Nephron (organoid): Measurements from ENCODE around the gene ROMO1.
"Not testable (repeated sequence)": the region's sequence is repeated elsewhere in the genome, so short reads cannot be mapped to it uniquely, and the experiment has no call there.

Experiments used
- H3K27ac Mint-ChIP-seq, 3 experiments: 2 replicates each; pipeline ENCODE4 v1.8.0; 2020; ENCODE audit warnings: mixed read lengths in 3 of 3, mild to moderate bottlenecking in 2 of 3, moderate library complexity in 1 of 3
- H3K27me3 Mint-ChIP-seq: 2 replicates; pipeline ENCODE4 v1.8.0; 2021; ENCODE audit warnings: low read depth, mild to moderate bottlenecking, moderate library complexity, mixed read lengths
- H3K36me3 Mint-ChIP-seq: 2 replicates; pipeline ENCODE4 v1.8.0; 2020; ENCODE audit warnings: low read depth, mixed read lengths
- H3K4me1 Mint-ChIP-seq: 2 replicates; pipeline ENCODE4 v1.8.0; 2020; ENCODE audit warnings: mixed read lengths
- H3K4me3 Mint-ChIP-seq, 3 experiments: 2 replicates each; pipeline ENCODE4 v1.8.0; 2020; ENCODE audit warnings: mild to moderate bottlenecking in 3 of 3, mixed read lengths in 3 of 3, moderate library complexity in 2 of 3
- H3K9me3 Mint-ChIP-seq: 2 replicates; pipeline ENCODE4 v1.8.0; 2020; ENCODE audit warnings: mixed read lengths
- TF ChIP-seq, protein P1 (sequence below), 3 experiments: fragments of 200-600 bp; sonication (generic); IDR thresholded peaks; one replicate each; pipeline ENCODE4 v1.5.0; 2021; ENCODE audit warnings: antibody characterized with exemption in 3 of 3; ENCODE audit not compliant: unreplicated experiment in 3 of 3

Gene ROMO1

DNA sequence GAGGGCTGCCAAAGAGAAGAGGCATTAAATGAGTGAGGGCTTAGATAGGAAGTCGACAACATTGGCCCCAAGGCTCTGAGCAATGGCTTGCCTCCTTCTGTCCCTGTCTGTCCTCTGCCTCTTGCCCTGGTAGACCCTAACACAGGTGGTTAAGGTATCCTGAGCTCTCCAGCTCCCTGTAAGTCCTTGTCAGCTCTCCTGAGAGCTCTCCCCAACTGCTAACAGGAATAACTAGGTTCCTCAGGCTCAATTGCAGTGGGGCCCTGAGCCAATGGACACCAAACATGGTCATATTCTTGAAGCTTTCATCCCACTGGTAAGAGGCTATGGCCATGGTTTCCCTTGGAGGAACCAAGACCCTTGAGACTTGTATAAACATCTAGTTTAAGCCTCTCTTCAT is 29.5 kb upstream of the ROMO1 start:
- Mint-ChIP-seq H3K4me3 (no peak overlapping the region), H3K9me3 (no peaks in the 10 kb centered on the region), H3K27ac (no peak overlapping the region), H3K4me1 (peaks cover 4% of the 10 kb centered on the region), H3K36me3 (peaks cover 42% of the 10 kb centered on the region), H3K27me3 (no peaks in the 10 kb centered on the region)
- TF ChIP-seq, protein P1, sequence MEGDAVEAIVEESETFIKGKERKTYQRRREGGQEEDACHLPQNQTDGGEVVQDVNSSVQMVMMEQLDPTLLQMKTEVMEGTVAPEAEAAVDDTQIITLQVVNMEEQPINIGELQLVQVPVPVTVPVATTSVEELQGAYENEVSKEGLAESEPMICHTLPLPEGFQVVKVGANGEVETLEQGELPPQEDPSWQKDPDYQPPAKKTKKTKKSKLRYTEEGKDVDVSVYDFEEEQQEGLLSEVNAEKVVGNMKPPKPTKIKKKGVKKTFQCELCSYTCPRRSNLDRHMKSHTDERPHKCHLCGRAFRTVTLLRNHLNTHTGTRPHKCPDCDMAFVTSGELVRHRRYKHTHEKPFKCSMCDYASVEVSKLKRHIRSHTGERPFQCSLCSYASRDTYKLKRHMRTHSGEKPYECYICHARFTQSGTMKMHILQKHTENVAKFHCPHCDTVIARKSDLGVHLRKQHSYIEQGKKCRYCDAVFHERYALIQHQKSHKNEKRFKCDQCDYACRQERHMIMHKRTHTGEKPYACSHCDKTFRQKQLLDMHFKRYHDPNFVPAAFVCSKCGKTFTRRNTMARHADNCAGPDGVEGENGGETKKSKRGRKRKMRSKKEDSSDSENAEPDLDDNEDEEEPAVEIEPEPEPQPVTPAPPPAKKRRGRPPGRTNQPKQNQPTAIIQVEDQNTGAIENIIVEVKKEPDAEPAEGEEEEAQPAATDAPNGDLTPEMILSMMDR (IDR thresholded peaks at IDR 0.05; ENCODE audit: unreplicated experiment in 3 of 3), result no peak

GRCh38 chr20:35673884-35674283 is 25.3 kb upstream of the ROMO1 start:
- Mint-ChIP-seq H3K9me3 (no peaks in the 10 kb centered on the region), H3K4me1 (no peaks in the 10 kb centered on the region)

GRCh38 chr20:35674921-35675320 is 24.3 kb upstream of the ROMO1 start:
- H3K4me1 Mint-ChIP-seq, result no peaks in the 10 kb centered on the region
- H3K27me3 Mint-ChIP-seq, result no peaks in the 10 kb centered on the region
- TF ChIP-seq, protein P1 (IDR thresholded peaks at IDR 0.05; ENCODE audit: unreplicated experiment in 3 of 3), result no peak
- peaks cover 22% of the 10 kb centered on the region for H3K36me3 Mint-ChIP-seq
- no peak overlapping the region for H3K27ac Mint-ChIP-seq
- H3K9me3 Mint-ChIP-seq, result no peaks in the 10 kb centered on the region
- no peak overlapping the region for H3K4me3 Mint-ChIP-seq

More at GRCh38 chr20:35673884-35674283, 25.3 kb upstream of the ROMO1 start:
- Mint-ChIP-seq H3K4me3 (no peak overlapping the region), H3K27me3 (no peaks in the 10 kb centered on the region), H3K27ac (no peak overlapping the region), H3K36me3 (peaks cover 33% of the 10 kb centered on the region)
- TF ChIP-seq, protein P1 (IDR thresholded peaks at IDR 0.05; ENCODE audit: unreplicated experiment in 3 of 3), result no peak

DNA sequence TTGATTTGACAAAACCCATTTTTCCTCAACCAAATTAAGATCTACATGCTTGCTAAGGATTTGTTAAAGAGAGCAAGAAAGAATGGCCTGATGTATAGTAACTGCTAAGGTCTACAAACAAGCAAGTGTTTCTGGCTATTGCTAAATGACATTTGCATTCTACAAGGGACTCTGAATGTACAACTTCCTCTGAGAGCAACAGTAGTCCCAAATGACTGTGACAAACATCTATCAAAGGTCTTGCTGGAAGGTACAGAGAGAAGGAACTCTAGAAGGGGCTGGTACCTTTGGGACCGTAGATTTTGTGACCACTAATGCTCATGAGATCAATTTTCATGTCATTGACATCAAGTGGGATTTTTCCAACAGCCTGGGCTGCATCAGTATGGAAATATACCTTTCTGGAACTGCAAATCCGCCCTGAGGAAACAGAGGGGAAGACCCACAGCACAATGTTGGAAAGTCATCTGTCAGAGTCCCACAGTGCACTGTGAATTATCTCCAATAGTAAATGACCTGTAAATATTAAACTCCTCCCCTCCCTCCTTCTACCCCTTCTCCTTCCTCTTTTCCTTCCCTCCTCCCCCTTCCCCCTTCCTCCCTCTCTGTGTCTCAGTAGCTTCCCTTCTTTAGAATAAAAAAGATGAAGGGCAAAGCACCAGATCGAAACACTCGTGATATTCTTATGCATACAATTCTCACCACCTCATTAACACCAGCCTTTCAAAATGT is 18.6 kb upstream of the ROMO1 start:
- Mint-ChIP-seq H3K4me1 (no peaks in the 10 kb centered on the region), H3K4me3 (no peak overlapping the region), H3K27me3 (no peaks in the 10 kb centered on the region), H3K27ac (no peak overlapping the region), H3K36me3 (no peaks in the 10 kb centered on the region), H3K9me3 (no peaks in the 10 kb centered on the region)
- TF ChIP-seq, protein P1 (IDR thresholded peaks at IDR 0.05; ENCODE audit: unreplicated experiment in 3 of 3), result no peak

DNA sequence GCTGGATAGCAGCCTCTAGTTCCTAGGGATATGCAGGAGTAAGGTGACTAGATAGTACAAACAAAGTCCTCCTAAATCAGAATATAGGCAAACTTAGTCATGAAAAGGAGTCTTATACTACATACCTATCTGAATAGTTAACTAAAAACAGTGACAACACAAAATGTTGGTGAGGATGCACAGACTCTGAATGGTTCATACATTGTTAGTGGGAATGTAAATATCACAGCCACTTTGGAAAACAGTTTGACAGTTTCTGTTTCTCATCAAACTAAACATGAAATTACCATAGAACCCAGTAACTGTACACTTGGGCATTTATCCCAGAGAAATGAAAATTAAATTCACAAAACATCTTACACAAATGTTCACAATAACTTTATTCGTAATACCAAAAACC is 17.2 kb upstream of the ROMO1 start:
- no peaks in the 10 kb centered on the region for H3K4me1 Mint-ChIP-seq
- H3K4me3 Mint-ChIP-seq, result no peak overlapping the region
- TF ChIP-seq, protein P1 (IDR thresholded peaks at IDR 0.05; ENCODE audit: unreplicated experiment in 3 of 3), result no peak
- H3K27ac Mint-ChIP-seq, result no peak overlapping the region
- H3K27me3 Mint-ChIP-seq, result no peaks in the 10 kb centered on the region
- no peaks in the 10 kb centered on the region for H3K9me3 Mint-ChIP-seq
- H3K36me3 Mint-ChIP-seq, result peaks cover 9% of the 10 kb centered on the region

DNA sequence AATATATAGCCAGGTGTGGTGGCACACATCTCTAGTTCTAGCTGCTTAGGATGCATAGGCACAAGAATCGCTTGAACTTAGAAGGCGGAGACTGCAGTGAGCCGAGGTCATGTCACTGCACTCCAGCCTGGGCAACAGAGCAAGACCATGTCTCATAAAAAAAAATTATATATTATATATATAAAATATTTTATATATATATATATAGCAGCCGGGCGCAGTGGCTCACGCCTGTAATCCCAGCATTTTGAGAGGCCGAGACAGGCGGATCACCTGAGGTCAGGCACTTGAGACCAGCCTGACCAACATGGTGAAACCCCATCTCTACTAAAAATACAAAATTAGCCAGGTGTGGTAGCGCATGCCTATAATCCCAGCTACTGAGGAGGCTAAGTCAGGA is 13.8 kb upstream of the ROMO1 start:
- not testable (repeated sequence) for H3K4me3 Mint-ChIP-seq, H3K27me3 Mint-ChIP-seq, H3K4me1 Mint-ChIP-seq, H3K9me3 Mint-ChIP-seq, H3K27ac Mint-ChIP-seq
- peaks cover 33% of the 10 kb centered on the region for H3K36me3 Mint-ChIP-seq

DNA sequence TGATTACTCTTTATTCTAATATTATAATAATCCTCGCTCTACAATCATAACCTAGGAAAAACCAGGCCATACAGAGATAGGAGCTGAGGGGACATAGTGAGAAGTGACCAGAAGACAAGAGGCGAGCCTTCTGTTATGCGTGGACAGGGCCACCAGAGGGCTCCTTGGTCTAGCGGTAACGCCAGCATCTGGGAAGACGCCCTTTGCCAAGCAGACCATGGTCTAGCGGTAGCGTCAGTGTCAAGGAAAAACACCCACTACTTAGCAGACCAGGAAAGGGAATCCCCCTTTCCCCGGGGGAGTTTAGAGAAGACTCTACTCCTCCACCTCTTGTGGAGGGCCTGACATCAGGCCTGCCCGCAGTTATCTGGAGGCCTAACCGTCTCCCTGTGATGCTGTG is 12.3 kb upstream of the ROMO1 start:
- not testable (repeated sequence) for H3K27me3 Mint-ChIP-seq, H3K9me3 Mint-ChIP-seq, H3K27ac Mint-ChIP-seq, H3K4me1 Mint-ChIP-seq, H3K4me3 Mint-ChIP-seq
- peaks cover 38% of the 10 kb centered on the region for H3K36me3 Mint-ChIP-seq
